Gastrocnemius medialis (tissue), 4 donors: Measurements from ENCODE around the gene TNFRSF6B.

Experiments
- POLR2A ChIP-seq, 2 donors: fragments of 450-650 bp; IDR thresholded peaks; one replicate each; pipeline ENCODE4 v1.6.1; 2017; ENCODE audit warnings: antibody characterized with exemption in 2 of 2, mild to moderate bottlenecking in 2 of 2, moderate library complexity in 2 of 2
- TF ChIP-seq, protein P1 (sequence below), 5 experiments: fragments of 450-650 bp in 3 of 5; fragments of 200-600 bp in 2 of 5; sonication (generic) in 2 of 5; IDR thresholded peaks in 4 of 5; conservative IDR thresholded peaks in 1 of 5; 1 replicate in 4 of 5; 2 replicates in 1 of 5; pipeline ENCODE4 v1.5.1; 2016 to 2019; ENCODE audit warnings: antibody characterized with exemption in 5 of 5, mild to moderate bottlenecking in 3 of 5, moderate library complexity in 3 of 5

DNA sequence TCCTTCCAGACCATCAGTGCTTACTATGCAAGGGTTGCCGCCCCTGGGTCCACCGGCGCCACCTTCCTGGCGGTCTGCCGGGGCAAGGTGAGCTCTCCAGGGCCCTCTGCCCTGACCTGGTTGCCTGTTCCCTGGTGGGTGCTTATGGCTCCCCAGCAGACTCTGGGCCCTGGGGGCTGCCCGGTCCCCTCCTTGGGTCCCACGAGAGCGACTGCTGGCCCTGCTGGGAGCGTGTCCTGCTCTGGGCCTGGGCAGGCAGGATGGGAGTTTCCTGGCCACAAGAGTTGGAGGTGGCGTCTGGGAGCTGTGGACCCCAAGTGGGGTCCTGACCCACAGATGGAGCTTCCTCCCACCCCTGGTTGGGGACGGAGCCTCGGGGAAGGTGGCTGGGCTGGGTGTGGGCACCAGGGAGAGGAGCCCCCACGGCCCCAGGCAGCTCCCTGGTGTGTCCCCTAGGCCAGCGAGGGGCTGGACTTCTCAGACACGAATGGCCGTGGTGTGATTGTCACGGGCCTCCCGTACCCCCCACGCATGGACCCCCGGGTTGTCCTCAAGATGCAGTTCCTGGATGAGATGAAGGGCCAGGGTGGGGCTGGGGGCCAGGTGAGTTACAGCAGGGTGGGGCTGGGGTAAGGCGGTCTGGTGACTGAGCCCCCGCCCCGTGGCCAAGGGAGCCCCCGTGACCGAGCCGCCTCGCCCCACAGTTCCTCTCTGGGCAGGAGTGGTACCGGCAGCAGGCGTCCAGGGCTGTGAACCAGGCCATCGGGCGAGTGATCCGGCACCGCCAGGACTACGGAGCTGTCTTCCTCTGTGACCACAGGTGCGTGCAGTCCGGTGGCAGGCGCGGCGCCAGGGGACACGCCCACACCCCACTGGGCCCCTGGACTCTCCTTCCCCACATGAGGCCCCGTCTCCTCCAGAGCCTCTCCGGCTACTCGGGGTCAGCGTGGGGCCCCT is 7.1 kb upstream of the TNFRSF6B start:
- no peak for TF ChIP-seq POLR2A (IDR thresholded peaks at IDR 0.05)
- TF ChIP-seq, protein P1, sequence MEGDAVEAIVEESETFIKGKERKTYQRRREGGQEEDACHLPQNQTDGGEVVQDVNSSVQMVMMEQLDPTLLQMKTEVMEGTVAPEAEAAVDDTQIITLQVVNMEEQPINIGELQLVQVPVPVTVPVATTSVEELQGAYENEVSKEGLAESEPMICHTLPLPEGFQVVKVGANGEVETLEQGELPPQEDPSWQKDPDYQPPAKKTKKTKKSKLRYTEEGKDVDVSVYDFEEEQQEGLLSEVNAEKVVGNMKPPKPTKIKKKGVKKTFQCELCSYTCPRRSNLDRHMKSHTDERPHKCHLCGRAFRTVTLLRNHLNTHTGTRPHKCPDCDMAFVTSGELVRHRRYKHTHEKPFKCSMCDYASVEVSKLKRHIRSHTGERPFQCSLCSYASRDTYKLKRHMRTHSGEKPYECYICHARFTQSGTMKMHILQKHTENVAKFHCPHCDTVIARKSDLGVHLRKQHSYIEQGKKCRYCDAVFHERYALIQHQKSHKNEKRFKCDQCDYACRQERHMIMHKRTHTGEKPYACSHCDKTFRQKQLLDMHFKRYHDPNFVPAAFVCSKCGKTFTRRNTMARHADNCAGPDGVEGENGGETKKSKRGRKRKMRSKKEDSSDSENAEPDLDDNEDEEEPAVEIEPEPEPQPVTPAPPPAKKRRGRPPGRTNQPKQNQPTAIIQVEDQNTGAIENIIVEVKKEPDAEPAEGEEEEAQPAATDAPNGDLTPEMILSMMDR (IDR thresholded peaks at IDR 0.05 in 4 of 5, conservative IDR thresholded peaks at IDR 0.05 in 1 of 5), result no peak
